ENCODE results near the gene NECAP2. TPM values are rescaled to one million over a fixed set of nuclear protein-coding genes. Genes with fewer than 3 reads are reported as not detected.
"Not testable (repeated sequence)": the region's sequence is repeated elsewhere in the genome, so short reads cannot be mapped to it uniquely, and the experiment has no call there.

The NECAP2 gene
- total and polyA plus RNA-seq, 2 experiments from 2014 or later = 48.9 to 55.2 TPM

GRCh38 chr1:16503494-16503893 is 63.0 kb downstream of the NECAP2 start:
- DNase-seq (ENCODE audit: low spot score) = no peak
- Histone ChIP-seq H3K9me3 (ENCODE audit: low read depth) (no peaks in the 10 kb centered on the region), H3K27ac (no peak overlapping the region), H3K4me2 (no peak overlapping the region), H2AFZ (no peak overlapping the region), H3K79me2 (peaks cover 5% of the 10 kb centered on the region), H3K4me1 (ENCODE audit: insufficient read depth) (no peaks in the 10 kb centered on the region), H4K20me1 (ENCODE audit: insufficient read depth, poor library complexity, severe bottlenecking) (no peaks in the 10 kb centered on the region), H3K9me2 (replicated peaks; ENCODE audit: insufficient read depth) (no peaks in the 10 kb centered on the region), H3K36me3 (replicated peaks; ENCODE audit: insufficient read depth, low read depth) (no peaks in the 10 kb centered on the region), H3K4me3 (no peak overlapping the region), H3K27me3 (no peaks in the 10 kb centered on the region)
- WGBS (ENCODE audit: low lambda C conversion rate, missing lambda C conversion rate) = 78% methylated on average over 2 of the region's 2 CpGs
- TF ChIP-seq CTCF (IDR thresholded peaks at IDR 0.05; ENCODE audit: poor library complexity) (no peak), EZH2 (IDR thresholded peaks at IDR 0.05; ENCODE audit: borderline replicate concordance) (no peak), EZH2phosphoT487 (IDR thresholded peaks at IDR 0.05; ENCODE audit: low read depth, severe bottlenecking, unreplicated experiment) (no peak)

- 97% methylated on average over 2 of the region's 2 CpGs for WGBS (ENCODE audit: low lambda C conversion rate, missing lambda C conversion rate)
Measured at GRCh38 chr1:16505870-16506269, 65.3 kb downstream of the NECAP2 start.

GRCh38 chr1:16506364-16507136 is 66.0 kb downstream of the NECAP2 start:
- not testable (repeated sequence) for H3K9me3 ChIP-seq (ENCODE audit: low read depth); H3K79me2 ChIP-seq; H3K9me2 ChIP-seq (replicated peaks; ENCODE audit: insufficient read depth); H3K4me3 ChIP-seq; H2AFZ ChIP-seq; H3K4me1 ChIP-seq (ENCODE audit: insufficient read depth); H3K27me3 ChIP-seq; H3K27ac ChIP-seq; H3K36me3 ChIP-seq (replicated peaks; ENCODE audit: insufficient read depth, low read depth); H4K20me1 ChIP-seq (ENCODE audit: insufficient read depth, poor library complexity, severe bottlenecking); DNase-seq (ENCODE audit: low spot score)
- peak overlapping the region; percentile 42 for H3K4me2 ChIP-seq
- 67% methylated on average over 15 of the region's 15 CpGs for WGBS (ENCODE audit: low lambda C conversion rate, missing lambda C conversion rate)

More at GRCh38 chr1:16505870-16506269, 65.3 kb downstream of the NECAP2 start:
- H3K36me3 ChIP-seq (replicated peaks; ENCODE audit: insufficient read depth, low read depth); H3K4me1 ChIP-seq (ENCODE audit: insufficient read depth); DNase-seq (ENCODE audit: low spot score); H3K9me3 ChIP-seq (ENCODE audit: low read depth); H3K9me2 ChIP-seq (replicated peaks; ENCODE audit: insufficient read depth); H2AFZ ChIP-seq; H3K79me2 ChIP-seq; H3K27me3 ChIP-seq; H4K20me1 ChIP-seq (ENCODE audit: insufficient read depth, poor library complexity, severe bottlenecking); H3K4me2 ChIP-seq; H3K4me3 ChIP-seq; H3K27ac ChIP-seq: not testable (repeated sequence)

- H3K27me3 ChIP-seq; H2AFZ ChIP-seq; H3K4me3 ChIP-seq; H3K4me2 ChIP-seq; H3K9me3 ChIP-seq (ENCODE audit: low read depth); H4K20me1 ChIP-seq (ENCODE audit: insufficient read depth, poor library complexity, severe bottlenecking); H3K27ac ChIP-seq; H3K9me2 ChIP-seq (replicated peaks; ENCODE audit: insufficient read depth); H3K4me1 ChIP-seq (ENCODE audit: insufficient read depth); H3K79me2 ChIP-seq; H3K36me3 ChIP-seq (replicated peaks; ENCODE audit: insufficient read depth, low read depth): not testable (repeated sequence)
- peak; percentile 54 for DNase-seq (ENCODE audit: low spot score)
- 75% methylated on average over 8 of the region's 8 CpGs for WGBS (ENCODE audit: low lambda C conversion rate, missing lambda C conversion rate)
Measured at GRCh38 chr1:16508861-16509445, 68.4 kb downstream of the NECAP2 start.

Other genes starting within 250 kb of the NECAP2 start
- gene ARHGEF19, start 228.1 kb upstream of the NECAP2 start, total RNA-seq = 15.9 and 21.0 TPM in 2 replicates
- 24.7 and 24.8 TPM in 2 replicates for gene ARHGEF19, start 228.1 kb upstream of the NECAP2 start, polyA plus RNA-seq
- 5.4 and 6.6 TPM in 2 replicates for gene CPLANE2, start 203.5 kb upstream of the NECAP2 start, total RNA-seq
- gene CPLANE2, start 203.5 kb upstream of the NECAP2 start, polyA plus RNA-seq = 2.9 and 6.6 TPM in 2 replicates
- 19.5 and 19.9 TPM in 2 replicates for gene FBXO42, start 88.2 kb upstream of the NECAP2 start, total RNA-seq
- gene FBXO42, start 88.2 kb upstream of the NECAP2 start, polyA plus RNA-seq = 21.1 and 22.1 TPM in 2 replicates
- 72.1 and 80.5 TPM in 2 replicates for gene SZRD1, start 73.5 kb upstream of the NECAP2 start, total RNA-seq
- gene SZRD1, start 73.5 kb upstream of the NECAP2 start, polyA plus RNA-seq = 46.8 and 63.0 TPM in 2 replicates
- 0.30 TPM in 1 of 2 replicates, not detected in the other for gene SPATA21, start 3.3 kb upstream of the NECAP2 start, total RNA-seq
- 0.46 and 0.92 TPM in 2 replicates for gene SPATA21, start 3.3 kb upstream of the NECAP2 start, polyA plus RNA-seq
- gene RNU1-1, start 73.6 kb downstream of the NECAP2 start, total RNA-seq = under 0.01 TPM in 2 replicates
- not detected in 2 replicates for gene RNU1-1, start 73.6 kb downstream of the NECAP2 start, polyA plus RNA-seq
- 36.4 and 57.1 TPM in 2 replicates for gene NBPF1, start 172.8 kb downstream of the NECAP2 start, total RNA-seq
- 31.7 and 32.1 TPM in 2 replicates for gene NBPF1, start 172.8 kb downstream of the NECAP2 start, polyA plus RNA-seq
- gene RNU1-3, start 226.2 kb downstream of the NECAP2 start, total RNA-seq = under 0.01 TPM in 2 replicates
- gene RNU1-3, start 226.2 kb downstream of the NECAP2 start, polyA plus RNA-seq = not detected in 2 replicates

All from hepatocyte (in vitro differentiated cells).